H1 (cell line): ENCODE data around the gene ANGEL2. TPM values are rescaled to one million over a fixed set of nuclear protein-coding genes. Genes with fewer than 3 reads are reported as not detected.

Source experiments
- BCL11A ChIP-seq, 2 experiments: IDR thresholded peaks; one replicate each; pipeline ENCODE4 v1.6.1; 2011; ENCODE audit warnings: low read depth in 2 of 2, low read length in 2 of 2, mild to moderate bottlenecking in 2 of 2
- CBX8 ChIP-seq: fragments of 300-800, 300-1000 bp; sonication (generic); IDR thresholded peaks from 2 replicates; pipeline ENCODE4 v1.7.1; 2016; ENCODE audit warnings: low read depth, low read length, borderline replicate concordance
- CHD1 ChIP-seq: IDR thresholded peaks from 2 replicates; pipeline ENCODE4 v1.6.1; 2012; ENCODE audit warnings: low read depth, low read length, improper control_type of control experiment
- CREB1 ChIP-seq: IDR thresholded peaks from 2 replicates; pipeline ENCODE4 v1.6.1; 2012; ENCODE audit warnings: inconsistent platforms
- EP300 ChIP-seq, 2 experiments: IDR thresholded peaks; 1 replicate in 1 of 2; 2 replicates in 1 of 2; pipeline ENCODE4 v1.6.1; 2011 to 2012; ENCODE audit warnings: low read depth in 2 of 2, low read length in 2 of 2, mild to moderate bottlenecking in 2 of 2, borderline replicate concordance in 1 of 2, inconsistent platforms in 1 of 2, moderate library complexity in 1 of 2
- JUN ChIP-seq: IDR thresholded peaks from 2 replicates; pipeline ENCODE4 v1.6.1; 2011; ENCODE audit warnings: low read depth, mild to moderate bottlenecking, improper control_type of control experiment, low read length
- KDM4A ChIP-seq: IDR thresholded peaks from one replicate; pipeline ENCODE4 v1.7.1; 2012; ENCODE audit warnings: low read depth, mild to moderate bottlenecking, moderate library complexity, low read length, inconsistent platforms; ENCODE audit not compliant: severe bottlenecking
- NANOG ChIP-seq: IDR thresholded peaks from 2 replicates; pipeline ENCODE4 v1.6.1; 2011; ENCODE audit warnings: low read length, low read depth, mild to moderate bottlenecking, inconsistent platforms; ENCODE audit not compliant: insufficient read depth, poor library complexity, severe bottlenecking
- PHF8 ChIP-seq: fragments of 200-600 bp; sonication (generic); conservative IDR thresholded peaks from 2 replicates; pipeline ENCODE4 v1.7.1; 2012; ENCODE audit warnings: low read depth, mild to moderate bottlenecking, inconsistent platforms, low read length, moderate library complexity
- POLR2A ChIP-seq, 2 experiments: IDR thresholded peaks; 1 replicate in 1 of 2; 2 replicates in 1 of 2; pipeline ENCODE4 v1.6.1; 2011; ENCODE audit warnings: low read depth in 2 of 2, low read length in 2 of 2, mild to moderate bottlenecking in 2 of 2; ENCODE audit errors: control extremely low read depth in 1 of 2
- POLR2AphosphoS5 ChIP-seq: IDR thresholded peaks from 2 replicates; pipeline ENCODE4 v1.6.1; 2011; ENCODE audit warnings: low read depth, low read length
- RNF2 ChIP-seq: fragments of 200-900, 300-1000 bp; sonication (generic); IDR thresholded peaks from 2 replicates; pipeline ENCODE4 v1.7.1; 2016; ENCODE audit warnings: borderline replicate concordance, low read depth, mild to moderate bottlenecking, antibody characterized with exemption, low read length; ENCODE audit not compliant: poor library complexity, severe bottlenecking; ENCODE audit errors: missing control alignments
- SIX5 ChIP-seq: IDR thresholded peaks from 2 replicates; pipeline ENCODE4 v1.6.1; 2011; ENCODE audit warnings: mild to moderate bottlenecking, low read depth, low read length
- SP2 ChIP-seq: IDR thresholded peaks from 2 replicates; pipeline ENCODE4 v1.6.1; 2012; ENCODE audit warnings: mild to moderate bottlenecking, low read length, inconsistent platforms
- TAF7 ChIP-seq: optimal IDR thresholded peaks from 2 replicates; pipeline ENCODE3; 2011; ENCODE audit warnings: low read depth, mild to moderate bottlenecking, inconsistent platforms, low read length, moderate library complexity, borderline replicate concordance
- polyA plus RNA-seq, 7 experiments: library from polyadenylated mRNA; depleted of rRNA in 3 of 7; stranded (reverse) in 5 of 7; unstranded in 2 of 7; fragments of >200 nt in 5 of 7; fragments of 200-250 nt in 2 of 7; gene quantifications; 1 replicate in 5 of 7; 2 replicates in 1 of 7; 4 replicates in 1 of 7; pipeline versions ENCODE4 v1.2.1 to v1.2.3, GENCODE V29; 2011 to 2013; ENCODE audit warnings: missing spikeins in 2 of 7, mixed read lengths in 2 of 7
- total RNA-seq: library from RNA; stranded (reverse); fragmentation: NEBNext Ultra II Directional; extraction: Animal tissue kit (Norgen Biotek cat#: 25700); gene quantifications from 2 replicates; pipeline ENCODE4 v1.2.1, GENCODE V29; 2021
- TF ChIP-seq, protein P1 (sequence below): IDR thresholded peaks from 2 replicates; pipeline ENCODE4 v1.6.1; 2012; ENCODE audit warnings: low read length, inconsistent platforms

The ANGEL2 gene
- total and polyA plus RNA-seq, 2 of the 8 experiments (the other 6 are each of a cell fraction or from before 2014, with no cell fraction given), result 18.1 to 39.9 TPM

DNA sequence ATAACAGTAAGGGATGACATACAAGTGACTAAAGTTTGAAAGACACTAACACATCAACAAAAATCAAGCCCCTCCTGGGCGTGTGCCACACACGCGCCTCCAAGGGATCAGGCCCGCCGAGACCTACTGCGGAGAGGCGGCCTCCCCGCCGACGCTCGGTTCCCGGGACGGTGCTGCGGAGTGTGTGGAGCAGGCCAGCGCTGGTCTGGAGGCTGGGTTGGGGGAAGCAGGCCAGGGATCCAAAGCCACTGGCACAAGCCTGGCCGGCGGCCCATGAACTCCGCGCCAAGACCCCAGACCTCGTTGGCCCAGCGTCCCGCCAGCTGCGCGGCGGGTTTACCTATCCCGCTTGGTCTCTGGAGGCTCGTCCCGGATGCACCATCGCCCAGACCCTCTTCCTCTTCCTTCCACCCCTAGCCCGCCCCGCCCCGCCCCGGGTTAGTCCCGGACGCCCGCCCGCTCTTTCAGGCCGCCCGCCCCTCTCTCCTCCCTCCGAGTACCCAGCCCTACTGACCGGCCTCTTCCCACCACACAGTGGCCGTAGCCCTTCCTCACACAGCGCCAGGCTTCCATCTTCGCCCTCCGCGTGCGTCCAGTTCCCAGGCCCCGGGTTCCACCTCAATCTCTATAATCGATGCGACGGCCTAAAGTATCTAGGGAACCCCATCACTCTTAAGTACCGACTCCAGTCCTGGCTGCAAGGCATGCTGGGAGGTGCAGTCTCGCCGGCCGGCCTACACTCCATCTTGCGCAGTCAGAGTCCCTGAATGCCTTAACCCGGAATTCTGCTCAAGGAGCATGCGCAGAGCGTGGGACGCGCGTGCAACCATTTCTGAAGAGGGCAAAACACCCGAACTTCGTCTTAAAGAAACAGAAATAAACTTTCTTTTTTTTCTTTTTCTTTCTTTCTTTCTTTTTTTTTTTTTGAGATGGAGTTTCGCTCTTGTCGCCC is at the start of gene ANGEL2 (continued):
- TF ChIP-seq, protein P1, sequence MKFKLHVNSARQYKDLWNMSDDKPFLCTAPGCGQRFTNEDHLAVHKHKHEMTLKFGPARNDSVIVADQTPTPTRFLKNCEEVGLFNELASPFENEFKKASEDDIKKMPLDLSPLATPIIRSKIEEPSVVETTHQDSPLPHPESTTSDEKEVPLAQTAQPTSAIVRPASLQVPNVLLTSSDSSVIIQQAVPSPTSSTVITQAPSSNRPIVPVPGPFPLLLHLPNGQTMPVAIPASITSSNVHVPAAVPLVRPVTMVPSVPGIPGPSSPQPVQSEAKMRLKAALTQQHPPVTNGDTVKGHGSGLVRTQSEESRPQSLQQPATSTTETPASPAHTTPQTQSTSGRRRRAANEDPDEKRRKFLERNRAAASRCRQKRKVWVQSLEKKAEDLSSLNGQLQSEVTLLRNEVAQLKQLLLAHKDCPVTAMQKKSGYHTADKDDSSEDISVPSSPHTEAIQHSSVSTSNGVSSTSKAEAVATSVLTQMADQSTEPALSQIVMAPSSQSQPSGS, result no peak
- TF ChIP-seq CREB1 (peak; percentile 72), POLR2AphosphoS5 (peak; percentile 80), PHF8 (peak; percentile 83), JUN (no peak), CHD1 (no peak), RNF2 (no peak), EP300 (IDR thresholded peaks at IDR 0.05; ENCODE audit: borderline replicate concordance in 1 of 2, low read depth in 2 of 2, low read length in 2 of 2) (no peak), SP2 (no peak), CBX8 (no peak), KDM4A (peak; percentile 79), SIX5 (peak; percentile 41; the same call in 1 of the 2 replicates), POLR2A (IDR thresholded peaks at IDR 0.05; ENCODE audit: control extremely low read depth in 1 of 2, low read depth in 2 of 2, low read length in 2 of 2) (peak in 1 of 2 experiments; percentile 96; a peak in 2 of 3 replicates), TAF7 (peak; percentile 73), BCL11A (IDR thresholded peaks at IDR 0.05; ENCODE audit: low read depth in 2 of 2, low read length in 2 of 2) (no peak), NANOG (peak; percentile 65)
